T follicular helper cell (primary cell): ENCODE data around the gene ADRA2B.
"Not testable (repeated sequence)": the region's sequence is repeated elsewhere in the genome, so short reads cannot be mapped to it uniquely, and the experiment has no call there.

Source experiments
- DNase-seq: peaks from one replicate; pipeline ENCODE4 v3.0.0-alpha.2; 2020; ENCODE audit warnings: low read depth

ADRA2B gene

DNA sequence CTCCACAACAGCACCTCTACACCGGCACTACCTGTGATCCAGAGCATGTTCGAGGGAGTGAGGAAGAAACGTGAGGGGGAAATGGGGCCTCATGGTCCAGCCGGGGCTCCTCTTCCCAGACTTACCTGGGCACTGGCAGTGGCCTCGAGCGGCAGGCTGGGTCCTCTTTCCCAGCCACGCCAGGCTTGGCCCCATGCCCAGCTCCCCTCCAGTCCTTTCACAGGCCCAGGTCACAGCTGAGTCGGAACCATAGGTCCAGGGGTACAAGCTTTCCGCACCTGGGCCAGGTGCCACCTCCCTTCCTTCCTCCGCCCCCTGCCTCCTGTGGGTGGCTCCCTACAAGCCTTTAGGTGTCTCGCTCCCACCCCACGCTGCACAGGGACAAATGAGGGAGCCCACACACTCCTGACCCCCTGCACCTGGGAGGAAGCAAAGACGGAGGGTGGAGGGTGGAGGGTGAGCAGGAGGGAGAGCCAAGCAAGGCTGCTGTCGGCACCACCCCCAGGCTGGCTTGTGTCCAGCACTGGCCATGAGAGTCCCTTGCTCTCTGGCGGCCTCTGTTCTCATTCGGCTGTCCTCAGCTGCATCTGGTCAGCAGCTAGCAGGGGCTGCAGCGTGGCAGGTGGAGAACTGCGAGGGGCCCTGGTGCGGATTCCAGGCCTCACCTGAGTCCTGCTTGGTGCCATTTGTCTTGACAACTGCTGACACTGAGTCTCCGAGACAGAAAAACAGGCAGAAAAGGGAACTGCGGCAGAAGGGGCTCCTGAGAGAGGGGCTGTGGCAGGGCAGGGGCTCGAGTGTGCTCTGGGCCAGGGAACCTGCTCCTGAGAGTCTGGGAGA, 26.8 kb downstream of the ADRA2B start:
- DNase-seq: no peak

DNA sequence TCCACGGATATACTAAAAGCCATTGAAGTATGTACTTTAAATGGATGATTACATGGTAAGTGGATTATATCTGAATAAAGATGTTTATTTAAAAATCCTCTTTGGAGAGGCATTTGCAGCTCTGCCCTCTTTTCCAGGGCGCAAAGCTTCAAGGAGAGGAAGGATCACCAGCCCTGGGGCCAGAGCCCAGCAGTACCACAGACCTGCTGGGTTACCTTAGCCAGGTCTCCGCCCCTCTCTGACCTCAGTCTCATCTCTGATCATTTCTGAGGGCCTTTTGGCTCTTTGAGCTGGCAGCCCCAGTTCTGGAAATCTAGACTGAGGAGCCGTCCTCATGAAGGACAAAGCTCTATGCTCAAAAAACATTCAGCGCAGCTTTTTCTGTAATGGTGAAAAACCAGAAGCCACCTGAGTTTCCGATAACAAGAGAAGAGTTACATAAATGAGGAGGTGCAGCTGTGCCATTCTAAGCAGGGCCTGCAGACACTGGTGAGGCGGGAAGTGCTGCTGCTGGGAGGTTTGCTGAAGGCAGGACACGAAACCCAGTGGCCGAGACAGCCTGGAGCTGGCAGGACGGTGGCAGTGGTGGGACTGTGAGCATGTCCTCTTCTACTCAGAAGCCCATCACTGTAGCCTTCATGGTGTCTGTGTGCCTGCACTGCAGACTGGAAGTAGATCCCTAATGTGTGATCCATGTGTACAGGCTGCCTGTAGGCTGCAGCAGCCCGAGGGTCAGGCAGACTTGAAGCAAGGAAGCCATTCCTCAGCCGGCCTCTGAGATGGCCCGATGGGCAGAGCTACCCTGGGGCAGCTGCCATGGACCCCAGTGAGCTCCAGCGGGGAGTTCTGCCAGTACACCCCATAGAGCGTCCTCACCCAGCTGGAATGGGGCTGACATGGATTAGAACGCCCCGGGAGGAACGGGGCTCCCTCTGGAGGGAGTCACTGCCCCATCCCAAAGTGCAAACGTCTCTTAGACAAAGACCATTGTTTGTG, 27.7 kb downstream of the ADRA2B start:
- DNase-seq: no peak

DNA sequence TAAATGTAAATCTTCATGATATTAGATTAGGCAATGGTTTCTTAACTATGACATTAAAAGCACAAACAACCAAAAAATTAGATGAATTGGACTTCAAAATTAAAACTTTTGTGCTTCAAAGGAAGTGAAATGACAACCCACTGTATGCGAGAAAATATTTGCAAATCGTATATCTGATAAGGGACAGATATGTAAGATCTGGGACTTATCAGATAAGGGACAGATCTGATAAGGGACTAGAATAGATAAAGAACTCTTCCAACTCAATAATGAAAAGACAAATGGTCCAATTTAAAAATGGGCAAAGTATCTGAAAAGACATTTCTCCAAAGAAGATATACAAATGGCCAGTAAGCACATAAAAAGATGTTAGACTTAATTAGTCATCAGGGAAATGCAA, 29.2 kb downstream of the ADRA2B start:
- no peak for DNase-seq

DNA sequence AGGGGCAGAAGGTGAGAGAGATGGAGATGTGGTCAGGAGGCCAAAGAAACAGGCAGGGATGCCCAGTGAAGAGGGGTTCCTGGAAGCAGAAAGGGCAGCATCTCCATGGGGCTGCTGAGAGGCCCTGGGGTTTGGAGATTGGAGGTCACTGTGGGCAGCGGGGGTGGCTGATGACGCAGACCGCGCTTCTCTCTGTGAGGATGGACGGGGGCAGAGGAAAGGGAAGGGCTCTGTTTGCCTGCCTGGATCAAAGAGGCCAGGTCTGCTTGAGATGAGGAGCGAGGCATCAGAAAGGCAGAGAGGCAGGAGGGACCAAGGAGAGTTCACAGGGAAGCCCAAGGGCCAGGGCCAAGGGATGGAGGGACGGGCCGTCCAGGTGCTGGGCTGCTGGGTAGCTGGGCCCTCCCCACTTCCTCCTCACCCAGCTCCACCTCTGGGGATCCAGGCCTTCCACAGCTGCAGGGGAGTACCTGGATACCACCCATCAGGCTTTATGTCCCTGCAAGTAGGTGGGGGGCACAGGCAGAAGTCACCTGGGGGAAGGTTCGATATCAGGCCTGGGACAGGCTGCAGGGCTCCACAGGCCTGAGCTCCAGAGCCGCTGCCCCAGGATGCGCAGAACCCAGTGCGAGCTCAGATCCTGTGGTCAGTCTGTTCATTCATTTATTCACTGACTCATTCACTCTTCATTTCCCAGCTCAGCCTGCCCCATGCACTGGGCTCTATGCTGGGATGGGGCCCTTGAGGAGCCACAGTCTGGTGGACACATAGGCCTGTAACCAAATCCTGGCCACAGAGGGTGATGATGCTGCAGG, 30.6 kb downstream of the ADRA2B start:
- no peak for DNase-seq

DNA sequence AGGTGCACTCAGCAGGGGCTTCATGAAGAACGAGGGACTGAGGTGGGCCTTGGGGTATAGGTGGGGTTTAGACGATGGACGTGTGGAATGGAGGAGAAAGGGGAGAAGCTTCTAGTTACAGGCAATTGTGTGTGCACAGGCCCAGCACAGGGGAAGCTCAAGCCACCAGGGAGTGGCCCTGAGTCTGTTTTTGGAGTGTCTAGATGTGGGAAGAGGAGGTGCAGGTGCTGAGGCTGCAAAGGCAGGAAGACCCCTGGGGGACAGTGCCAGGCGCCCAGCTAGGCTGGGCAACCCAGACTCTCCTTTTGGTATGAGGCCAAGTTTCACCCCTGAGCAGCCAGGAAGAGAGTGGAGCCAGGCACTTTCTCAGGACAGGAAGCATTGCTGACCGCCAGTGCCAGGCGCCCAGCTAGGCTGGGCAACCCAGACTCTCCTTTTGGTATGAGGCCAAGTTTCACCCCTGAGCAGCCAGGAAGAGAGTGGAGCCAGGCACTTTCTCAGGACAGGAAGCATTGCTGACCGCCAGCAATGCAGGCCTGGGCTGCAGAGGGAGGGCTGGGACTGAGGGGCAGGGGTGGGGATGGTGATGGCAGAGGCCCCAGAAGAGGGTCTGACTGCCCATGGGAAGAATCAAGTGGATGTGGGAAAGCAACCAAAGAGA, 31.4 kb downstream of the ADRA2B start:
- not testable (repeated sequence) for DNase-seq

DNA sequence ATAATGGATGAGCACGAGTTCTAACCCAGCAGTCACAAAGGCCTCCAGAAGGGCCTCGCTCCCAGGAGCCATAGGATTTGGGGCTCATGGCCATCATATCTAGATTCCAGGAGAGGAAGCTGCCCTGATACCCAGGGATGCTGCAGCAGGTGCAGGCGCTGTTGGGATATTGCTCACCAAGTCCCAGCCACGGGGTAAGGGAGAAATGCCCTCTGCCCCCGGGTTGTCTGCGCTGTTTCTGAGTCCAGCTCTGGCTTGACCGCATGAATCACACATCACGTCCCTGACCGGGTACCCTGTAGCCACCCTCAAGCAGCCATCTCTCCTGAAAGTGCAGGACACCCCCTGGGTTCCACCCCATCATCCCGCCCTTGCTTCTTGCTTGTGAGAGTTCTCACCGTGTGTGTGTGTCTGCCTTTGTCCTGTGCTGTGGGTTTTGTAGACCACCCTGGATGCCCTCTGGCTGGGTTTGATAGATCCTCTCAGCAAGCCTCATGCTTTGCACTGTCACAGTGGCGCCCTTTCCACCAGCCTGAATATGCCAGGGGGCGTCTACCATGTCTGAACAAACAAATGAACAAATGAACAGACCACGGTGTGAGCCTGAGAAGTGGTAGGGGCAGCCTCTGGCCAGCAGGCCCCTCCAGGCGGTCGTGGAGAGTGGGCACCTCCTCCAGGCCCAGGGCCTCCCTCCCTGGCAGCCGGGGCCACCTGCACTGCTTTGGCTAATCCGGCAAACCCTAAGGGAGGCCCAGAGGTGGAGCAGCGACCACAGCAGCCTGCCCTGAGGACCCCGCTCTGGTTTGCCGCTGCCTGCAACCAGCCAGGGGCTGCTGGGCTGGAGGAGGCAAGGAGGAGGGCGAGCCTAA, 32.1 kb downstream of the ADRA2B start:
- no peak for DNase-seq

DNA sequence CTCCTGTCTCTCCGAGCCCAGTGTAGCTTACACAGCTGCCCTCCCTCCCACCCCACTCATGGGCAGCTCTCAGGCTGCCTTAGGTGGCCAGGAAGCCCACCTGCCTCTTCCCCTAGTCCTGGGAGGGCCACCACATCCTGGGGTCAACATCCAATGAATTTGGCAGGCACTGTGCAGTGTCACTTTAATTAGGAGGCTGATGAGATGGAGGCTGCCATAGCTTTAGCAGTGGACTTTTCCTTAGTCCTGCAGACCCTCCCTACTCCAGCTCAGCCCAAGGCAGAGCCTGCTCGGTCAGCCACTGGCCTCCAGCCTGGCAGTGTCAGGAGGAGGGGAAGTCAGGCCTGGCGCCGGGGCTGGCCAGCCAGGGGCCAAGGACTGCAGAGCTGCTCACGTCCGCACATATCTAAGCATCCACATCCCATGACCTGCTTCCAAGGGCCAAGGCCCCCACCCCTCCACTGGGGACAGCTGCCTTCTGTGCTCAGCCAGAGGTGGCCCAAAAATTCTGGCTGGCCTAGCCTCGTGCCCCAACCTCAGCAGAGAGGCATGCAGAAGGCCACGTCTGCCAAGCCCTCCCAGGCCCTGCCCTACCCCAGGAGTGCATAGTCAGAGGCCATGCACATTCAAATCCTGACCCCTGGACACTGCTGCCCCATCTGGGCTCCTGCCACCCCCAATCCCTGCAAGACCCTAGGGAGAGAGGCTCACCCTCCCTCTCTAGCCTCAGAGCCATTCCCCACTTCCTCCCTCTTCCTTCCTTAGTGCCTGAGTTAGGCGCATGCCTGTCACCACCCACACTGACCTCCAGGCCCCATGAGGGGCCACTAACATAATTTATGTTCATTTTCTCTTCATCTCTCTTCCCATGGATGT, 33.1 kb downstream of the ADRA2B start:
- no peak for DNase-seq

DNA sequence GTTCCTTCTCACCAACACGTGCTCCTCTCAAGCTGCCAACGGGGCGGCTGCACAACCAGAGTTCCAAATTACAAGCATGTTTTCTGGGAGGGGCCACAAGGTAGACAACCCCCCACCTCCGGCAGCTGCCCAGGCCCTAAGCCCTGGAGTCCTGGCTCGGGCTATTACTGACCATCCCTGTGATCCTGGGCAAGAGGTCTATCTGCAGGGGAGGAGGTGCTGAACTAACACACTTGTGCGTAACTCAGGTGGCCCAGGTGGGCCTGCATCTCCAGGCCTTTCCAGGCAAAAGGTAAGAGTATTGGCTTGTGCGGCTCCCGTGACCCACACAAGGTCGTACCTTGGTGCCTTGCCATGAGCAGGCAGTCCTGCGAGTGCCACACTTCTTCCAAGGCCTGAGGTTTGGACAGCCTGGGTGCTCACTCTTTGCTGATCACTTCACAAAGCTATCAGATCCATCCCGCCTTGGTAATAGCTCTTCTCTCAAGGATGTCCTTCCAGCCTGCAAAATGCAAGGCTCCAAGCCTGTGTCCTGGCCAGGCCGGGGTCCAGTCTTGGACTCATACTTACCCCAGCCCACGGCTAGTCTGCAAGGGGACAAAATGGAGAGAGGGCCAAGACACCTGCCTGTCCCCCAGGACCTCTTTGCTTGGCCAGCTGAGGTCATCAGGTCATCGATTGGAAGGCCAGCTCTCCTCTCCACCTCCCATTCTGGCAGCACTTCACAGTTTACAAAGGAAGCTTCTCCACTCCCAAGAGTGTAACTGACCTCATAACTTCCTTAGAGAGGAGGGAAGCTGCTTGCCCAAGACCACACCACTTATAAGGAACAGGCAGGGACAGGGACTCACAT, 33.9 kb downstream of the ADRA2B start:
- no peak for DNase-seq

DNA sequence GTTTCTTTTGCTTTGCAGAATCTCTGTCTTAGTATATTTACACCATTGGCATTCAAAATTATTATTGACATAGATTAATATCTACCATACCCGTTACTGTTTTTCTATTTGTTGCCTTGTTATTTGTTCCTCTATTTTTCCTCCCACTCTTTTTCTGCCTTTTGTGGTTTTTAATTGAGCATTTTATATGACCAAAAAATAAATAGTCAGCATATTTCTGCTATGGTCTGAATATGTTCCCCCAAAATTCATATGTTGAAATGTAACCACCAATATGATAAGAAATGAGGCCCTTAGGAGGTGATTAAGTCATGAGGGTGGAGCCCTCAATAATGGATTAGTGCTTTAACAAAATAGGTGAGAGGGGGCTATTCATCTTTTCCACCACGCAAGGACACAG, 35.3 kb downstream of the ADRA2B start:
- DNase-seq: no peak

DNA sequence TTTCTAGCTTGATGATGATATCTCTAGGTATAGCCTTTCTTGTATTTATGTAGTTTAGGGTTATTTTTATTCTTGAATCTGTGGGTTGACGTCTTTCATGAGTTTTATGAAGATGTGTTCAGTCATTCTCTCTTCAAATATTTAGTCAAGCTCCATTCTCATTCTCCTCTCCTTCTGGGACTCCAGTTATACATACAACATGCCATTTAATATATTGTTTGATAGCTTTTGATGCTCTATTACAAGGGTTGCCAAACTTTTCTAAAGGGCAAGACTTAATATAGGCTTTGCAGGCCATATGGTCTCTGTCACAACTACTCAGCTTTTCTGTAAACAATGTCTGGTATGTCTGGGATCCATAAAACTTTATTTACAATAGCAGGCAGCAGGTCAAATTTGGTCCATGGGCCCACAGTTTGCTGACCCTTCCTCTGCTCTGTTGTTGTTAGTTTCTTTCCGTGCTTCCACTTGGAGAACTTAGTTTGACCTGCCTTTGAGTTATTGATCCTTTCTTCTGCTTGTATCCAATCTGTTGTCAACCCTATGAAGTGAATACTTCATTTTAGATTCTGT, 41.1 kb downstream of the ADRA2B start:
- DNase-seq: no peak

DNA sequence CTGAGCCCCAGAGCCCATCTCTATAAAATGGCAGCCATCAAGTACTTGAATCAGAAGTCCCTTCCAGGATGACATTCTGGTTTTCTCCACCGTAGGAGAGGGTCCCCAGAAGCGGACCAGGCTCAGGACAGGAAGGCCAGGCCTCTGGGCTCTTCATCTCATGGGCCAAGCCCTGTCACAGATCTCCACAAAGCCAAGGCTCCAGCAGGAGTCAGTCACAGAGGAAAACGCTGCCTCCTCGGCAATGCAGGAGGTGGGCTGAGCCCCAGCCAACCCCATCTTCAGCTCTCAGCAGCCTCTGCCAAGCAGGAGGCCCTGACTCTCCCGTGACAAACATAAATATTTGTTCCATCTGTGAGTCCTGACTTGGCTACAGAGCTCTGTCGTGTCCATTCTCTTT, 42.2 kb downstream of the ADRA2B start:
- DNase-seq: no peak

DNA sequence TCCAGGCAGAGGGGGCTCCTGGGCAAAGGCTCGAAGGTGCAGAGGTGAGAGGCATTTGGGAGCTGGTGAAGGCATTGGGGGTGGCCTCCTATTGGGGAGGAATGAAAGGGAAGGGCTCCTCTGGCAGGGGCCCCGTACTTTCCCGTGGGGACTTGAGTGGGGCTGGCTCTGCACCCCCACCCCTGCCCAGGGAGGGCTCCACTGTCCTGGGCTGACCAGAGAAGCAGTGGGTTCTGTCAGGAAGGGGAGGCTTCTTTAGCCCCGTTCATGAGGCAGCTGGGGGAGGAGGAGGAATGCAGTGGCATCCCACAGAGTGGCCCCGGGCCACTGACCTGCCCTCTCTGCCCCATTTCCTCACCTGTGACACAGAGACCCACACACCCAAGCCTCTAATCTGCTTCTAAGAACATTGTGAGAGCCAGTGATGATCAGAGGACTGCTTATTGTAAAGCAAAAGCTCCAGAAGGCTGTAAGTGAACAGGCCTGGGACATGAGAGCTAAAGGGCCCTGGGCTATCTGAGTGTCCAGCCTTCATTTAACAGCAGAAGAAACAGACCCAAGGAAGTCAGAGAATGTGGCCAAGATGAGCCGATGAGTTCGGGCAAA, 43.1 kb downstream of the ADRA2B start:
- DNase-seq: no peak

DNA sequence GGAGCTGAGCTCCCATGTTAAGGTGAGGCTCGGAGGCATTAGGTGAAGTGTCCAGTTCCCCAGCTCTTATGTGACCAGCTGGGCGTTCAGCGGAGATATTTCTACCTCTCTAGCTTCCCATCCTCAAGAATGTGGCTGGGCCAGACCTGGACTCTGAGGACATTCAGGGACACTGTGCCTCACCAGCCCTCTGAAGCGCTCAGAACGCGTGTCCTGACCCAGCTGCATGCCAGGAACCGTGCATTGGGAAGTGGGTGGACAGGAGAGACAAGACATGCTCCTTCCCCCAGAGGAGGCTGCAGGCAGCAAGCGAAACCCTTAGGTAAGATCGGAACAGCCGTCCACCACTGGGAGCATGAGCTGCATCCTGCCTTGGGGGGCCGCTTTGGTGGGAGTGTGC, 43.6 kb downstream of the ADRA2B start:
- no peak for DNase-seq

DNA sequence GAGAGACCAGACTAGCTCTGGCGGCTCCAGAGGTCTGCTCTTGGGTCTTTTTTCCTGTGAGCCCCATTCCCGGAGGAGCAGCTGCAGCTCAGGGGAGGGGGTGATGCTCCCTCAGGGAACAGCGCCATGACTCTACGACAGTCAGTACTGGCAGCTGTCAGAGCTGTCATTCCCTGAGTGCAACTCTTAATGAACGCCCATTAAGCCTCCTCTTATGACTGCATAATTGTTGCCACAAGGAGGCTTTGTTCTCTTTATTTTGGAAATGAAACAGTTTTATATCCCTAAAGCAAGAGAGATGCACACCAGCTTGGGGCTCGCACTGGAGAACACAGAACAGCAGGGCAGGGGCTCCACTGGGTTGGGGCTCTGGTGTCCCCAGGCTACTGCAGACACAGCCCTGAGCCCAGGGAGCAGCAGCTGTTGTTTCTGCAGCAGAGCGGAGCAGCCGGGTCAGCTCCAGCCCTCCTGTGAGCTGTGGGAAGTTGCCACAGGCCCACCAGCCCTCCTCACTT, 44.3 kb downstream of the ADRA2B start:
- DNase-seq: not testable (repeated sequence)

DNA sequence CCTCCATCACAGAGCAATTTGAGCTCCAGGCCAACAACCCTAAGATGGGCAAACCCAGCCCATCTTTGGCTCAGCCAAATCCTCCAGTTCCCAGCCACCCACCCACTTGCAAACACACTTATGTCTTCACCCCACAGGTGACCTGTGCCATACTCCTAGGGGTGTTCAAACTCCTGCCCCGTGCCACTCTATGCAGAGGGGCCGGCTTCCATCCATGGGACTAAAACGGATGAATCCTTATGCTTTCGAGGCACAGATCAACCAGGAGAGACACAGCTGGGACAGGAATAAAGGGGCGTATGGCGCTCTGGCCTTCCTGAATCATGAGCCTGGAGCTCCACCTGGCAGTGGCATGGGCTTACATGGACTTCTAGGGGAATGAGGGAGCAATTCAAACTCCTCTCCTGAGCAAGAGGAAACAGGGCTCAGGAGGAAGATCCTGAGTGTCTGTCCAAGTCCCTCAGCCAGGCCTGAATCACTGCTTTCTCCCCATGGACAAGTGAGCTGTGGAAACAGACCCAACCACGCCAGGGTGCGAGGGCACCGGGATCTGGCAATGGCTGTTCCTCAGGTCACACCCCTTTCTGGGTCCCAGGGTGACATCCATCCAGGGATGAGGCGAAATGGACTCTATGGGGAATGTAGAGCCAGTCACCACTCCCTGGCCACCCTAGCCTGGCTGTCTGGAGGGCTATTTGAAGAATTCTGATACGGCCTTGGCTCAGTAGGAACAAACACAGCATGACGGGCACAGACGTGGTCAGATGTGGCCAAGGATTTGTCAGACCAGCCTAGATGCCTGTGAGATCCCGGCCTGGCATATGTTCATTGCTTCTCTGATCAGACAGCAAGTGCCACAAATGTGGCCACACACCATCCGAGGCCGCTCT, 45.0 kb downstream of the ADRA2B start:
- DNase-seq: not testable (repeated sequence)

DNA sequence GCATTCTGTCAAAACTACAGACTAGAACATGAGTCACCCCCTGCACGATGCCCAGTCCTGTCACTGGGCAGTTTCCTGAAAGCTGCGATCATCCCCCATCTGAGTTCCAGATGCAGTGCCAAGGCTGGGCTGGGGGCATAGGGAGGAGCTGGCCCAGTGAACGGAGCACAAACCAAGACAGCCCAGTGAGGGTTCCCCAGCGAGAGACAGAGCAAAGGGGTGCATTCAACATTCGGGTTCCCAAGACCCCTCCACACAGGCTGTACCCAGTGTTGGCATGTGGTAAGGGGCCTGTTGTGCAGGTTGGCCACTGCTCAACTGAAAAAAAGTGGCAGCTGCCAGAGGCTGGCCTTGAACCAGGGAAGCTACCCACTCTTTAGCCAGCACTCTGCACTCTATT, 46.0 kb downstream of the ADRA2B start:
- not testable (repeated sequence) for DNase-seq
